ENCODE measurements around the gene SCGB2A2.

The SCGB2A2 gene

DNA sequence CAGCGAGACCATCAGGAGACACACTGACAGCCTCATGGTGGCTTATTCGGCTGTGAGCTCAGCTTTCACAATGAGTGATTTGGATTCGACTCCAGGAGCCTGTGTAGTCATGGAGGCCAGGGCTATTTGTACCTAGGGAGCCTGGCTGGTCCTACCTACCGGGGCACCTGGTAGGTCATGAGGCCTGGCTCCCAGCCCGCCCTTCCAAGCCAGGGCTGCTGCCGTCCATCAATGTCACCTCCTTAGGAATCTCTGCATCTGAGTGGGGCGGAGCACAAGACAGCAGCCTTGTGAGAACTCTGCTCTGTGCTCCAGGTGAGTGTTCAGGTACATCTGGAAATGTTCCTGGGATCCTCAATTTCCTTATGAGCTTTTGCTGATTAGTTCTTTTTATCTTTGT lies 29.0 kb downstream of the SCGB2A2 start, which contains the start of gene SCGB1D4:
Gene SCGB1D4 (minus strand): TSS at position 101 of the 400 bp plus-strand sequence. CDS start 65 bp downstream, at position 36.
- no peak for DNase-seq (ENCODE audit: low read depth in 1 of 2, low spot score in 1 of 2)

DNA sequence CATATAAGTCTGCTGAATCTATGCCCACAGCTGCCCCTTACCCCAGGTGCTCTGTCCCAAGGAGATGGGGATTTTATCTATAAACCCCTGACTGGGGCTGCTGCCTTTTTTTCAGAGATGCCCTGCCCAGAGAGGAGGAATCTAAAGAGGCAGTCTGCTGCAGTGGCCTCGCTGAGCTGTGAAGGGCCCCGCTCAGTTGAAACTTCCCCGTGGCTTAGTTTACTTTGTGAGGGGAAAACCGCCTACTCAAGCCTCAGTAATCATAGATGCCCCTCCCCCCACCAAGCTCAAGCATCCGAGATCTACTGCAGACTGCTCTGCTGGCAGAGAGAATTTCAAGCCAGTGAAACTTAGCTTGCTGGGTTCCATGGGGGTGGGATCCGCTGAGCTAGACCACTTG lies 36.3 kb downstream of the SCGB2A2 start:
- DNase-seq (ENCODE audit: low read depth in 1 of 2, low spot score in 1 of 2): no peak

DNA sequence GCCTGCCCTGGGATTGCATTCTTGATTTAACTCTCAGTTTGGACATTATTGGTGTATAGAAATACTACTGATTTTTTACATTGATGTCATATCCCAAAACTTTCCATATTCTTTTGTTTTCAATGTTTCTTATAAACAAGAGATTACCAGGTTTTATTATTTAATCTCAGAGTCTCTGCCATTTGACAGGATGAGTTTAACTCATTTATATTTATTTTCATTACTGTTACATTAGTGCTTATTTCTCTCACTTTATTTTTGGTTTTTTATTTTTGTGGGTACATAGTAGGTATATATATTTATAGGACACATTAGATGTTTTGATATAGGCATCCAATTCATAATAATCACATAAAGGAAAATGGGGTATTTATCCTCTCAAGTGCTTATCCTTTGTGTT lies 38.0 kb downstream of the SCGB2A2 start:
- DNase-seq (ENCODE audit: low read depth in 1 of 2, low spot score in 1 of 2): no peak

DNA sequence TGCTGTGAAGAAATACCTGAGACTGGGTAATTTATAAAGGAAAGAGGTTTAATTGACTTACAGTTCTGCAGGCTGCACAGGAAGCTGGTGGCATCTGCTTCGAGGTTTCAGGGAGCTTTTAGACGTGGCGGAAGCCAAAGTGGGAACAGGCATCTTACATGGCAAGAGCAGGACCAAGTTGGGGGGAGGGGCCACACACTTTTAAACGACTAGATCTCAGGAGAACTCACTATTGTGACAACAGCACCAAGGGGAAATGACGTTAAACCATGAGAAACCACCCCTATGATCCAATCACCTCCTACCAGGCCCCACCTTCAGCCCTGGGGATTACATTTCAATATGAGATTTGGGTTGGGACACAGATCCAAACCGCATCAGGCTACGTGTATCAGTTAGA lies 40.0 kb downstream of the SCGB2A2 start:
- no peak for DNase-seq (ENCODE audit: low read depth in 1 of 2, low spot score in 1 of 2)

DNA sequence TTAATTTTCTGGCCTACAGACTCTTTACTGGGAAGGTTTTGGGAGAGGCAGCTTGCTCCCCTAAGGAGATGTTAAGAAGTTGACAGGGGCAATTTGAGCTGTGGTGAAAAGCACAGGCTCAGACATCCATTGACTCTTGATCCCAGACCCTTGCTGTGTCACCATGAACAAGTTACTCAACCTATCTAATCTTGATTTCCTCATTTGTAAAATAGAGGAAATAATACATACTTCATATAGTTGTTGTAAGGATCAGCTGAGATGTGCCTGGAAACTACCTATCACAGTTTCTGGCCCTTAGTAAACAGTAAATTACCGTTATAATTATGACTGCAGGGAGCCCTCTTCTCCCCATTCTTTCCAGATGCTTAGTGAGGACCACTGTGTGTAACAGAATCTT lies 45.5 kb downstream of the SCGB2A2 start:
- no peak for DNase-seq (ENCODE audit: low read depth in 1 of 2, low spot score in 1 of 2)

DNA sequence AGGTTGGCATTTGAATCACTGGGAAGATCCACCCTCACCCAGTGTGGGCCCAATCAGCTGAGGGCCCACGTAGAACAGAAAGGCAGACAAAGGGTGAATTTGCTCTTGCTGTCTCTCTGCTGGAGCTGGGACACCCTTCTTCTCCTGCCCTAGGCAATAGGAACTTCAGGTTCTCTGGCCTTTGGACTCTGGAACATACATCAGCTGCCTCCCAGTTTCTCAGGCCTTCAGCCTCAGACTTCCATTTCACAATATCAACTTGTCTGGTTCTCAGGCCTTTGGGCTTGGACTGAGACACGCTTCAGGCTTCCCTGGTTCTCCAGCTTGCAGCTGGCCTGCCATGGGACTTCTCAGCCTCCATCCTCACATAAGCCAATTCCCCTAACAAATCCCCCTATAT lies 52.6 kb downstream of the SCGB2A2 start:
- DNase-seq (ENCODE audit: low read depth in 1 of 2, low spot score in 1 of 2): no peak

Measured in activated T-helper 1 cell treated with anti-CD3 and anti-CD28 coated beads, Interleukin-2, amount 50 U/mL, for 16 hours (primary cell).